Retina (tissue), 1 donor: ENCODE data around the gene B9D2.

Experiments
- DNase-seq: peaks from one replicate; pipeline ENCODE4 v3.0.0-alpha.2; 2016

B9D2 gene

DNA sequence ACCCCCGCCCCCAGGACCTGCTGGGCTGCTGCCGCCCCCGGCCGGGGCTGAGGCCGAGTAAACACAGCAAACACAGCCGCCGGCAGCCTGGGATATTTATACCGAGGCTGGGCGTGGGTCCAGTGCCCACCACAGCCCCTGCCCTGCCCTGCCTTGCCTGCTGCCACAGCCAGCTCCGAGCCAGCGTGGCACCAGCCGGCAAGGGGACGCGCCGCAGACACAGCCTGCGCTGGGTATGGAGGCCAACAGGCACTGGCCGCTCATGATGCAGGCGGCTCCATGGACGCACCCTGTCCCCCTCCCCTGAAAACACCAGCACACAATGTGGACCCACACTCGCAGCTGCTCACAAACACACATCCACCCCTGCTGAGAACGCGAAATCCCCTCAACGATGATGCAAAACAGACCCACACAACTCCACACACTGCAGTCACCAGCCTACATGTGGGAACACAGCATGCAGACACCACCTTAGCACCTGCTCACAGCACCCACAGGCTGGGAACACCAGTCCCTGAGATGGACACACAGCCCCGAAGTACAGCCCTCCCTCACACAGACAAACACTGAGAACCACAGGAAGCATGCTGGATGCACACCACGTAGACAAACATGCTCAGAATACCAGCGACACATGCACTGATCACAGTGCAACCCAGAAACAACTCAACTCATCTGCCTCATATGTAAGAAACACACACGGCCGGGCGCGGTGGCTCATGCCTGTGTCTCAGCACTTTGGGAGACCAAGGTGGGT is 37.8 kb downstream of the B9D2 start:
- peak; percentile 60 for DNase-seq

GRCh38 chr19:41325640-41325946 is 38.4 kb downstream of the B9D2 start:
- DNase-seq, result no peak

- DNase-seq, result no peak
These were observed 38.9 kb downstream of the B9D2 start for GRCh38 chr19:41324921-41325639.

DNA sequence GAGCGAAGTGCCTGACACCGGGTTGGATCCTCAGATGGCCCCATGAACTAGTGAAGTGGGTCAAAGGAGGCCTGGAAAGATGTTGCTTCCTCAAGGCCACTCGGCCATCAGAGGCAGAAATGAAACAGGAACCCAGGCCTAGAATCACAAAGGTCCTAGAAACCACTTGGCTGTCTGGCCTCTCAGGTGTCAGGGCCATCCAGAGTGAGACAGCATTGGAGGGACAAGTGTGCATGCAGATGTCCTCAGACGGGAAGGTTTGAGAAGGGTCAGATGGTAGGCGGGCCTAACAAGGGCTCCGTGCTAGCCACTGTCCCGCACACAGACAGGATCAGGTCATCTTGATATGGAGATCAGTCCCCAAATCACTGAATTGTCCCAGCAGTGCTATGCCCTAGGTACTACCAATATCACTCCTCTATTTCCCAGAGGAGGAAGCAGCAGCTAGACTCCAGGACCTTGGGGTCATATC is 39.7 kb downstream of the B9D2 start:
- no peak for DNase-seq

GRCh38 chr19:41323430-41324125 is 40.4 kb downstream of the B9D2 start:
- no peak for DNase-seq

DNA sequence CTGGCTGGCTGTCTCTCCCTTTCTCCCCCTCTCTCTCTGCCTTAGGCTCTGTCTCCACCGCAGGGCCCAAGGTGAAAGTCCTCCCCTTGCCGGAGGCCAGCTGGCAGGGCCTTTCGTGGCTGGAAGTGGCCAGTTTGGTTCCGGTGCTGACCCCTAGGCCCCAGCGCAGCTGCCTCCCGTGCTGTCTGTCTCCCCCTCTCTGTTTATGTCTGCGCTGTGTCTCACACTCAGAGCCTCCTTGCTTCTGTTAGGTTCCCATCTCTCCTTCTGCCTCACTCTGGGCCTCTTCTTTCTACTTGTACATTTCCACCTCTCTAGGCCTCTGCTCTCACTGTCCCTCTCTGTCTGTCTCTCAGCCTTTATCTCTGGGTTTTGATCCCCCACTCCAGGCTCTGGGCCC is 40.9 kb downstream of the B9D2 start:
- DNase-seq, result no peak

DNA sequence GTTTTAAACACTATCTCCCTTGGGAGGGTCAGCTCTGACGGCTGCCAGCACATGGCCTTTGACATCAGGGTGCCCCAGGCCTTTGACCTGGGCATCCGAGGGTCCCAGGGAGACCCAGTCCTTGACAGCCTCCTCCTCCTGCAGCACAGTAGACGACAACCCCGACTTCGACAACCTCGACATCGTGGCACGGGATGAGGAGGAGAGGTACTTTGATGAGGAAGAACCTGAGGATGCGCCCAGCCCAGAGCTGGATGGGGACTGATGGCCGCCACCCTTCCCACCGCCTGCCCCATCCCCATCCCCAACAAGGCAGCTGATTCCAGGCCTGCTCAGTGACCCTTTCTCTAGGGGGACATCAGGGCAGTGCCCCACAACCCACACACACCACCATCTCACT is 41.5 kb downstream of the B9D2 start:
- DNase-seq, result no peak

DNA sequence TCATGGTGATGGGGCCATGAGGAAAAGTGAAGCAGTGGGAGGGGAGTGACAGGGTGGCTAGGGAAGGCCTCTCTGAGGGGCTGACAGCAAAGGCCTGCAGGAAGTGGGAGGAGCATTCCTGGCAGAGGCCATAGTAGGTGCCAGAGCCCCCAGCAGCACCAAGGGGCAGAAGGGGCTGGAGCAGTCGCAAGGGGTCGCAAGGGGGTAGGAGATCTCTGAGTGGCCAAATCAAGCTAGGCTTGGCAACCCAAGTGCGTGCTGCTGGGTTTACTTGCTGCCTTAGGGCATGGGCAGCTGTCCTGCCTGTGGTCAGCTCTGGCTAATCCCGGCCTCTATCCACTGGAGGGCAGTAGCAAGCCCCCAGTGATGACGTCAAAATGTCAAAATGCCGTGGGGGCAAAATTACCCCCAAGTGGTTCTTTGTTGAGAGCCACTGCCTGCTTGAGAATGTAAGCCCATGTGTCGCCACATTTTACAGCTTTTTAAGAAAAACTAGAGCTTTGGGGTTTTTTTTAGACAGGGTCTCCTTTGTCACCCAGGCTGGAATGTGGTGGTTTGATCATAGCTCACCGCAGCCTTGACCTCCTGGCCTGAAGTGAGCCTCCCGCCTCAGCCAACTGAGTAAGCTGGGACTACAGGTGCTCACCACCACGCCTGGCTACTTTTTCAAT is 42.2 kb downstream of the B9D2 start:
- DNase-seq, result peak; percentile 70

- DNase-seq, result no peak
These were observed 42.7 kb downstream of the B9D2 start for GRCh38 chr19:41321204-41321599.

- no peak for DNase-seq
These were observed 43.4 kb downstream of the B9D2 start for GRCh38 chr19:41320568-41320967.

DNA sequence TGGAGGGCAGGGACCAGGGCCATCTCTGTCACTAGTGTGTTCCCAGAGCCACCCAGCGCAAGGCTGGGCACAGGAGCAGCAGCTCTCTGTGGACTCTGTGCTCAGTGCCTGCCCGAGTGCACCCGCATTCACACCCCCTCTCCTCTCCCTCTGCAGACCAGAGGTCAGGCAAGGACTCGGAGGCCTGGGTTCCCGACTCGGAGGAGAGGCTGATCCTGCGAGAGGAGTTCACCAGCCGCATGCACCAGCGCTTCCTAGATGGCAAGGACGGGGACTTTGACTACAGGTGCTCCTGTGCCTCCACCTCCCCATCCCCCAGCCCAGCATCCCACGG is 43.8 kb downstream of the B9D2 start:
- DNase-seq, result no peak

GRCh38 chr19:41319500-41320184 is 44.3 kb downstream of the B9D2 start:
- DNase-seq, result no peak

DNA sequence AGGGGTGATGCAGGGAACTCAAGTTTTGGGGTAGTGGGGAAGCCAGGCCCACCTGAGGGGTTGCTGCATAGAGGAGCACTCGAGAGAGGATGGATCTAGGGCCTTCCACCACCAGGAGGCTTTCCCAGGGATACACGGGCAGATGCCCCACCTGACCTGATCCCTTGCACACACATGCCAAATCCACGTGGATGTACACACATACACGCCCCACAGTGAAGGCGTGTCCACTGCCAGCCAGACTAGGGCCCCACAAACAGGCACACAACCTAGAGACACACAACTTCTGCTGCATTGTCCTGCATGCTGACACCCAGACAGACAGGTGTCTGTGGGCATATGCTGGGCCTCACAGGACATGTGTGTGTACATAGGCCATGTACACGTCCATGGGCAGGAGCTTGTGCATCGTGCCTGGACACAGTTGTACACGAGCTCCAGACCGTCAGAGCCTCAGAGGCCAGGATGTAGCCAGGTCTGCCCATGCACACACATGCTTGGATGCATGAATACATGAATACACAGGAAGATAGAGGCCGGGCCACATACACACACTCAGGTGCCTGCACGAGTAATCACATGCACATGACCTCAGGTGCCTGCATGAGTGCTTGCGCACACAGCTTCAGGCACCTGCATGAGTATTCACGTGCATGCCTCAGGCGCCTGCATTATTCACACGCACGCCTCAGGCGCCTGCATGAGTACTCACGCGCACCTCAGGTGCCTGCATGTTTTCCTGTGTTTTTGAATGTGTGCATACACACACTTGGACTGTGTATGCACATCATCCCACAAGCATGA is 45.1 kb downstream of the B9D2 start:
- no peak for DNase-seq

DNA sequence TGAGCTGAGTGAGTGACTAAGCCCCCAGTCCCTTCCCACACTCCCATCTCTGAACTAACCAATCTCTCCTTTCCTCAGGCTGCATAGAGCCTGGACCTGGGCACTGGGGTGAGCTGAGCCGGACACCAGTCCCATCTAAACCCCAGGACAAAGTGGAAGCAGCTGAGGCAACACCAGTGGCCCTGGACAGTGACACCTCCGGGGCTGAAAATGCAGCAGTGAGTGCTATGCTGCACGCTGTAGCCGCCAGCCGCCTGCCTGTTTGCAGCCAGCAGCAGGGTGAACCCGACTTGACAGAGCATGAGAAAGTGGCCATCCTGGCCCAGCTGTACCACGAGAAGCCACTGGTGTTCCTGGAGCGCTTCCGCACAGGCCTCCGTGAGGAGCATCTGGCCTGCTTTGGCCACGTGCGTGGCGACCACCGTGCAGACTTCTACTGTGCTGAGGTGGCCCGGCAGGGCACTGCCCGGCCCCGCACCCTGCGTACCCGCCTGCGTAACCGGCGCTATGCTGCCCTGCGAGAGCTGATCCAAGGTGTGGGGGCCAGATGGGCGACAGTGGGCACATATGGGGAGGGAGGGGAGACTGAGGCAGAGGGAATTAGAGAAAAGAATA is 47.5 kb downstream of the B9D2 start:
- DNase-seq, result no peak

DNA sequence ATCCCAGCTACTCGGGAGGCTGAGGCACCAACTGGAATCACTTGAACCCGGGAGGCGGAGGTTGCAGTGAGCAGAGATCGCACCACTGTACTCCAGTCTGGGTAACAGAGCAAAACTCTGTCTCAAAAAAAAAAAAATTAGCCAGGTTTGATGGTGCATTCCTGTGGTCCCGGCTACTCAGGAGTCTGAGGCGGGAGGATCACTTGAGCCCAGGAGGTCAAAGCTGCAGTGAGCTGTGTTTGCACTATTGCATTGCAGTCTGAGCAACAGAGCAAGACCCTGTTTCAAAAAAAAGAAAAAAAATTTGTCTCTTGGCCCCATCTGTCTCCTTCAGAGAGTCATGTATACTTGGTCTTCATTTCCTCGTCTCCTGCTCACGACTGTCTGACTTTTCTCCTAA is 52.3 kb downstream of the B9D2 start:
- no peak for DNase-seq

DNA sequence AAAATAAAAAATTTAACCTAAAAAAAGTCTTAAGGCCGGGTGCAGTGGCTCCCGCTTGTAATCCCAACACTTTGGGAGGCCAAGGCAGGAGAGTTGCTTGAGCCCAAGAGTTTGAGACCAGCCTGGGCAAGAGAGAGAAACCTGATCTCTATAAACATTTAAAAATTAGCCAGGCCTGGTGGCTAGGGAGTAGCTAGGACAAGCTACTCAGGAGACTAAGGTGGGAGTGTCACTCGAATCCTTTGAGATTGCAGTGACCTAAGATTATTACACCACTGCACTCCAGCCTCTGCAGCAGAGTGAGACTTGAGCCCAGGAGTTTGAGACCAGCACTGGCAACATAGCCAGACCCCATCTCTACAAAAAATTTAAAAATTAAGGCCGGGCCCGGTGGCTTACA is 52.9 kb downstream of the B9D2 start:
- no peak for DNase-seq

- DNase-seq, result peak; percentile 98
These were observed 53.7 kb downstream of the B9D2 start, which contains the start of gene CCDC97 for GRCh38 chr19:41310033-41310831. Gene CCDC97 (plus strand): TSS chr19:41310172. CDS start chr19:41310311, 139 bp downstream.

- no peak for DNase-seq
These were observed 54.5 kb downstream of the B9D2 start for GRCh38 chr19:41309180-41310032.

GRCh38 chr19:41308450-41309179 is 55.3 kb downstream of the B9D2 start:
- peak; percentile 88 for DNase-seq
